GM13976 (cell line): ENCODE measurements around the gene HLA-DPB1.

Experiments used
- DNase-seq: peaks from one replicate; pipeline ENCODE4 v3.0.0; 2012; ENCODE audit warnings: low spot score
- in situ Hi-C: fragments of 300-500 bp; cut with MboI; formaldehyde crosslinking; loops from one replicate; pipeline ENCODE4 v1.12.0; 2022; ENCODE audit warnings: low sequenced_read_pairs, mixed read lengths, inconsistent platforms; ENCODE audit not compliant: unreplicated experiment
- TF ChIP-seq, protein P1 (sequence below): IDR thresholded peaks from 2 replicates; pipeline ENCODE4 v1.5.1; 2012; ENCODE audit warnings: borderline replicate concordance, mild to moderate bottlenecking; ENCODE audit not compliant: insufficient read depth; ENCODE audit errors: extremely low read depth, missing control alignments, control extremely low read depth

The HLA-DPB1 gene

DNA sequence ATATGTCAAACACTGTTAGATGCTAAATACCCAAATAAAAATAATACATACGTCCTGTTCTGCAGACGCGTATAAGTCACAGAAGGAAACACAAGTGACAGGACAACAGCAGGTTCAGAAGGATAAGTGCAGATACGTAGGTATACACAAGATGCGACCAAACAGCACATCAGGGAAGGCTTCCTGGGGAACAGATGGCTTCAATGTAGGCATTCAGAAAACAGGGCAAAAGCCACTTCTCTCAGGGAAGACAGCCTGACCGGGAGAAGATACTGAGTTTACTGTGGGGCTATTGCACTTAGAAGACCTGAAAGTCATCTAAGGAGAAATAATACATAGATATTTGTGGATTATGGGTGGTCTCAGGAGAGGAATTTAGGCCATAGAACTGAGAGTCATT lies 4.2 kb upstream of the HLA-DPB1 start:
- DNase-seq = no peak
- TF ChIP-seq, protein P1, sequence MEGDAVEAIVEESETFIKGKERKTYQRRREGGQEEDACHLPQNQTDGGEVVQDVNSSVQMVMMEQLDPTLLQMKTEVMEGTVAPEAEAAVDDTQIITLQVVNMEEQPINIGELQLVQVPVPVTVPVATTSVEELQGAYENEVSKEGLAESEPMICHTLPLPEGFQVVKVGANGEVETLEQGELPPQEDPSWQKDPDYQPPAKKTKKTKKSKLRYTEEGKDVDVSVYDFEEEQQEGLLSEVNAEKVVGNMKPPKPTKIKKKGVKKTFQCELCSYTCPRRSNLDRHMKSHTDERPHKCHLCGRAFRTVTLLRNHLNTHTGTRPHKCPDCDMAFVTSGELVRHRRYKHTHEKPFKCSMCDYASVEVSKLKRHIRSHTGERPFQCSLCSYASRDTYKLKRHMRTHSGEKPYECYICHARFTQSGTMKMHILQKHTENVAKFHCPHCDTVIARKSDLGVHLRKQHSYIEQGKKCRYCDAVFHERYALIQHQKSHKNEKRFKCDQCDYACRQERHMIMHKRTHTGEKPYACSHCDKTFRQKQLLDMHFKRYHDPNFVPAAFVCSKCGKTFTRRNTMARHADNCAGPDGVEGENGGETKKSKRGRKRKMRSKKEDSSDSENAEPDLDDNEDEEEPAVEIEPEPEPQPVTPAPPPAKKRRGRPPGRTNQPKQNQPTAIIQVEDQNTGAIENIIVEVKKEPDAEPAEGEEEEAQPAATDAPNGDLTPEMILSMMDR = no peak
- in situ Hi-C loops = no loop called here

DNA sequence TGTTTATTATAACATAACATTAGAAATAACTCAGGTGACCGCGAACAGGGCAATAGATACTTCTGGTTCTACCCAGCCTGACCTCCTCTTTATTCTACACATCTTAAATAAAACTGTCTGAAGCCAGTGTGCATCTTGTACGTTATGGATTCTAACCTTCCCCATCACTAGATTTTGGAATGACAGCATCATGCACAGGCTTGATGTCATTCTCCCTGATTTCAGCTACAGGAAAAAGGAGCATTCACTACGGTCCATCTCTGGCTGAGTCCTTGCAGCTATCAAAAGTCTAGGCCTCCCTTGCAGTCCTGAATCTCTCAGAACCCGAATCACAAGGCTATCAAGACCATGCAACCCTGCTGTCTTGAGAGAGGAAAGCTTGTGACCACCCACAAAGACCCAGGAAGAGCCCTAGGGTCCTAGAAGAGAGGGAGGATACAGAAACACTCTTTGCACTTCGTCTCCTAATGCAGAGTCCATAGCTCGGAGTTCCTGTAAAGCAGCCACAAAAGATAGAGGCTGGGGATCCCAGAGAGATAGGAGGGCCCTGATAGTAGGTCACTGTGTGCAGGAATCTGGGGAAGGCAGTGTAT lies 3.2 kb upstream of the HLA-DPB1 start:
- in situ Hi-C loops = no loop called here
- DNase-seq = no peak
- TF ChIP-seq, protein P1 = no peak

DNA sequence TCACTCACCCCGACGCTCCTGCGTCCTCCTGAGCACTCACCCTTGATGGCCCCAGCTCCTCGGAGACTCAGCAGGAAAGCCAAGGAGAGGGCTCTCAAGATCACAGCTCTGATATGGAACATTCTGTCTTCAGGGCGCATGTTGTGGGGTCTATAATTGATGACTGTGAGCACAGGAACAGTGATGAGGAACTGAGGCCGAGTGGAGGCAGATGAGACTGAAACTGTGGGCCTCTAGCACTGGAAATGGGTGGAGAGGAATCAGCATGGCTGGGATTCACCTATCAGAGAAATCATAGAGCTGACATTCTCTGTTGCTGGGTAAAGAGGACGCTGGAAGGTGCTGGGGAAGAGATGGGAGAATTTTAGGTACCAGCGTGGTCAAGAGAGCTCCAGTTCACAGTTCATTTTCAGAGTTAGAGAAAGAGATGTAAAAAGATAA lies 2.3 kb upstream of the HLA-DPB1 start, which contains the start of gene HLA-DPA1:
Gene HLA-DPA1, minus strand, starts transcription at position 219 of the 441 bp plus-strand sequence.
- in situ Hi-C loops = no loop called here
- TF ChIP-seq, protein P1 = no peak
- DNase-seq = peak; percentile 82

DNA sequence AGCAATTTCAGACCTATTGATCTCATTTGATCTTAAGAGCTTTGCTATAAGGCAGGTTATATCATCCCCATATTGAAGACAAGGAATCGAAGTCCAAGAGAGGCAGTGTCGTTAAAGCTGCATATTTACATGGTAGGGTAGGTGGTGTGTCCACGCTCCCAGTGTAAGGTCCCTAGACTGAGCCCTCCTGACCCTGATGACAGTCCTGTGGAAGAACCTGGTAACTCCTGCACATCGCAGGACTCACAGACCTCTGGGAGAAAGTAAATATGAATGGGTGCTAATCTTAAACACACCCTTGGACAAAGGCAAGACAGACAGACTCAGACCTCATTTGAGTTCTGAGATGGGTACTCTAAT lies 602 bp upstream of the HLA-DPB1 start:
- TF ChIP-seq, protein P1 = no peak
- in situ Hi-C loops = no loop called here
- no peak for DNase-seq

DNA sequence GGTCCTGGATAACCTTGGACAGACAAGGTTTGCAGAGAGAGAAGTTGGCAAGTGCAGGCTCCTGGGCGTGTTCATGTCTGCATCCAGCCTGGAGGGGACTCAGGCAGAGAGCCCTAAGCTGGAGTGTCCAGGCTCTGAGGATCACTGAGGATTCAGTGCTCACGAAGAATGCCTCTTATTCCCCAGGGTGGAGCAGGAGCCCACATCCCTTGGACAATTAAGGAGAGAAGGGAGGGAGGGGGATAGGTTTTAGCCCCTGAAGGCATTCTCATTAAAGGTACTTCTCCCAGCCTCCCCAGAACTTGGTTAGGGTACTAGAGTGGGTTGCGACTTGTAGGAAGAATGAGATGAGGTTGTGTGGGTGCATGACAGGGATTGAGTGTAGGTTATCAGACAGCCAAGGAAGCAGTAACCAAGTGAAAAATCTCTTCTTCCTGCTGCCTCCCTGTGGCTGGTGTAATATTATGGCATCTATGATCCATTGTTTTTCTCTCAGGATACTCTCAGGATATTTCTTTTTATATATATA lies 680 bp downstream of the HLA-DPB1 start:
- TF ChIP-seq, protein P1 = no peak
- in situ Hi-C loops = no loop called here
- DNase-seq = no peak

DNA sequence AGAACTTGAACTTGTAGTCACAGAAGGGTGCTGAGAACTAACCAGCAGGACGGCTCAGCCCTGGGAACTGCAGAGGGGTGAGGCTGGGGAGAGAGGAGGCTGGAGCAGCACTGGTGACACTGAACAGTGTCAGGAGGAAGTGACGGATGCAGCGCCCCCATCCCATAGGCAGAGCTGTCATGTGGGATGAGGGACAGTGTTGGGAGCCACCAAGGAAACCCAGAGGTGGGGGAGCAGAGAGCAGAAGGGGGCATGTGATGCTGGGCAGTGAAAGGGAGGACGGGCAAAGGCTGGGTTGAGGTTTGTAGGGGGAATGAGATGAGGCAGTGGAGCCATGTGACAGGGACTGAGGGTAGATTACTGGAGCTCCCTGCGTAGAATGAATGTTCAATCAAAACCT lies 2.1 kb downstream of the HLA-DPB1 start:
- no peak for DNase-seq
- in situ Hi-C loops = no loop called here
- TF ChIP-seq, protein P1 = no peak
